Mesothelial cell of epicardium (in vitro differentiated cells): ENCODE results near the gene OR5AS1. TPM values are rescaled to one million over a fixed set of nuclear protein-coding genes. Genes with fewer than 3 reads are reported as not detected.

Experiments used
- DNase-seq, 2 experiments: peaks; one replicate each; pipeline ENCODE4 v3.0.0; 2021; ENCODE audit warnings: low spot score in 2 of 2; ENCODE audit not compliant: unreplicated experiment in 2 of 2
- H3K27ac Mint-ChIP-seq: 2 replicates; pipeline ENCODE4 v1.8.0; 2021; ENCODE audit warnings: mixed read lengths
- H3K27me3 Mint-ChIP-seq: 2 replicates; pipeline ENCODE4 v1.8.0; 2021; ENCODE audit warnings: low read depth, mixed read lengths
- H3K36me3 Mint-ChIP-seq: 2 replicates; pipeline ENCODE4 v1.8.0; 2021; ENCODE audit warnings: mixed read lengths
- H3K4me1 Mint-ChIP-seq: 2 replicates; pipeline ENCODE4 v1.8.0; 2021; ENCODE audit warnings: mixed read lengths
- H3K4me3 Mint-ChIP-seq: 2 replicates; pipeline ENCODE4 v1.8.0; 2021; ENCODE audit warnings: mild to moderate bottlenecking, moderate library complexity, mixed read lengths
- H3K9me3 Mint-ChIP-seq: 2 replicates; pipeline ENCODE4 v1.8.0; 2021; ENCODE audit warnings: mixed read lengths
- total RNA-seq: library from RNA; stranded (reverse); gene quantifications from 3 replicates; pipeline ENCODE4 v1.2.1, GENCODE V29; 2021
- TF ChIP-seq, protein P1 (sequence below): fragments of 200-600 bp; sonication (generic); IDR thresholded peaks from one replicate; pipeline ENCODE4 v1.5.0; 2021; ENCODE audit warnings: antibody characterized with exemption; ENCODE audit not compliant: unreplicated experiment

The OR5AS1 gene
- total RNA-seq, result not detected in 3 replicates

DNA sequence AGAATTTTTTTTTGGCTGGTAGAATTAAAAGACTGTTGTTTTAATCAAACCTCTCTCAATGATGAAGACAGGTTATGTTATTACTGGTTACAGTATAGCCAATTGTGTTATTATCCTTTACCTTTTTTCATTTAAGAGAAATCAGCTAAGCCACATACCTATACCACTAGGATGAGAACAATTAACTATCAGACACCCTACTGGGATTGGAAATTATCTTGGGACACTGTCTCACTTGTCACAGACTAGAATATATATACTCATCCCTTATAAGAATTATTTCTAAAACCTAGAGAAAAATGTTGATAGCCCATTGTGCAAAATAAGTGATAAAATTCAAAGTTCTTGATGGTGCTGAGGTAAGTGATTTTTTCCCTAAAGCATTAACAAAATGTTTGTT lies at the start of gene OR5AS1:
TSS of gene OR5AS1 (plus strand) at position 301 of the 400 bp plus-strand sequence. CDS start 2,765 bp downstream, outside the sequence.
- no peak for DNase-seq
- Mint-ChIP-seq H3K9me3 (no peaks in the 10 kb centered on the region), H3K27me3 (no peaks in the 10 kb centered on the region), H3K27ac (no peak within 1 kb of the TSS), H3K4me3 (no peak within 1 kb of the TSS), H3K4me1 (no peaks in the 10 kb centered on the region), H3K36me3 (no peaks in the 10 kb centered on the region)
- TF ChIP-seq, protein P1, sequence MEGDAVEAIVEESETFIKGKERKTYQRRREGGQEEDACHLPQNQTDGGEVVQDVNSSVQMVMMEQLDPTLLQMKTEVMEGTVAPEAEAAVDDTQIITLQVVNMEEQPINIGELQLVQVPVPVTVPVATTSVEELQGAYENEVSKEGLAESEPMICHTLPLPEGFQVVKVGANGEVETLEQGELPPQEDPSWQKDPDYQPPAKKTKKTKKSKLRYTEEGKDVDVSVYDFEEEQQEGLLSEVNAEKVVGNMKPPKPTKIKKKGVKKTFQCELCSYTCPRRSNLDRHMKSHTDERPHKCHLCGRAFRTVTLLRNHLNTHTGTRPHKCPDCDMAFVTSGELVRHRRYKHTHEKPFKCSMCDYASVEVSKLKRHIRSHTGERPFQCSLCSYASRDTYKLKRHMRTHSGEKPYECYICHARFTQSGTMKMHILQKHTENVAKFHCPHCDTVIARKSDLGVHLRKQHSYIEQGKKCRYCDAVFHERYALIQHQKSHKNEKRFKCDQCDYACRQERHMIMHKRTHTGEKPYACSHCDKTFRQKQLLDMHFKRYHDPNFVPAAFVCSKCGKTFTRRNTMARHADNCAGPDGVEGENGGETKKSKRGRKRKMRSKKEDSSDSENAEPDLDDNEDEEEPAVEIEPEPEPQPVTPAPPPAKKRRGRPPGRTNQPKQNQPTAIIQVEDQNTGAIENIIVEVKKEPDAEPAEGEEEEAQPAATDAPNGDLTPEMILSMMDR, result no peak

GRCh38 chr11:55994525-55994924 lies 32.9 kb upstream of the OR5AS1 start, which contains the start of gene OR5F1:
Gene OR5F1, minus strand, starts transcription at chr11:55994625. Its CDS starts 0 bp downstream, at chr11:55994625.
- H3K27me3 Mint-ChIP-seq, result no peaks in the 10 kb centered on the region
- H3K4me3 Mint-ChIP-seq, result no peak within 1 kb of the TSS
- DNase-seq, result no peak
- H3K9me3 Mint-ChIP-seq, result peaks cover 24% of the 10 kb centered on the region
- TF ChIP-seq, protein P1, result no peak
- no peaks in the 10 kb centered on the region for H3K36me3 Mint-ChIP-seq
- H3K4me1 Mint-ChIP-seq, result no peaks in the 10 kb centered on the region
- no peak within 1 kb of the TSS for H3K27ac Mint-ChIP-seq

GRCh38 chr11:56010716-56011115 lies 16.7 kb upstream of the OR5AS1 start:
- Mint-ChIP-seq H3K27ac (no peak overlapping the region), H3K4me3 (no peak overlapping the region), H3K27me3 (no peaks in the 10 kb centered on the region), H3K36me3 (no peaks in the 10 kb centered on the region), H3K9me3 (peaks cover 9% of the 10 kb centered on the region), H3K4me1 (no peaks in the 10 kb centered on the region)
- DNase-seq, result no peak
- TF ChIP-seq, protein P1, result no peak

DNA sequence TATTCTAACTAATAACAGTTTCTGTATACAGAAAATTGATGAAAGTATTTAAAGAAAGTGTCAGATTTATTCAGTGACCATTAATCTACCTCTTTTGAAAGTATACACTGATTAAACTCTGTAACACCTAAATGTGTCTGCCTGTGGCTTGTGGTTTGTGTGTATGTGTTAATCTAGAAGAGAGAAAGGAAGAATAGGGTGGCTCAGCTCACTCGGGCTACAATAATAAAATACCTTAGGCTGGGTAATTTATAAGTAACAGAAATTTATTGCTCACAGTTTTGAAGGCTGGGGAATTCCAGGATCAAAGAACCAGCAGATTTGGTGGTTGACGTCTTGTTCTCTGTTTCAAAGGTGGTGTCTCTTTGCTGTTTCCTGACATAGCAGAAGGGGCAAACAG lies 13.6 kb upstream of the OR5AS1 start:
- Mint-ChIP-seq H3K27ac (no peak overlapping the region), H3K4me3 (no peak overlapping the region), H3K36me3 (no peaks in the 10 kb centered on the region), H3K27me3 (no peaks in the 10 kb centered on the region), H3K9me3 (peaks cover 6% of the 10 kb centered on the region), H3K4me1 (no peaks in the 10 kb centered on the region)
- no peak for DNase-seq
- TF ChIP-seq, protein P1, result no peak

- TF ChIP-seq, protein P1, result no peak
- no peak for DNase-seq
- Mint-ChIP-seq H3K27me3 (no peaks in the 10 kb centered on the region), H3K4me1 (no peaks in the 10 kb centered on the region), H3K4me3 (no peak overlapping the region), H3K27ac (no peak overlapping the region), H3K9me3 (peaks cover 13% of the 10 kb centered on the region), H3K36me3 (no peaks in the 10 kb centered on the region)
Observed at GRCh38 chr11:56045538-56045937, 18.1 kb downstream of the OR5AS1 start.

DNA sequence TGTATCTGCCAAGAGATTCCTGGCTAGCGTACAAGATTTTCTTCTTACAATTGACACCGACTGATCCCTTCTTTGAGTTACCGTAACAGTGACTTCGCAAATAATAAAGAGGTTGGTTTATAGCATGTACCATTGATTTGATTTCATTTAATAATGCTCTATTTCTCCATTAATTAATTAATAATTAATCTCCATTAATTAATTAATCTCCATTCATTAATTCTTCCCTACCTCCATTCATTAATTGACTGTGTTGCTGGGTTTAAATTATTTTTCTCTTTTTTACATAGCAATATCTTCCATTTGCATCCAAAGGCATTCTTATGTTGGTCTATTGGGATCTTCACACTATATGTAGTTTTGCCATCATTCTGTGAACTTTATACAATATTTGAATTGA lies 21.0 kb downstream of the OR5AS1 start:
- no peak overlapping the region for H3K4me3 Mint-ChIP-seq
- no peak overlapping the region for H3K27ac Mint-ChIP-seq
- peaks cover 3% of the 10 kb centered on the region for H3K9me3 Mint-ChIP-seq
- TF ChIP-seq, protein P1, result no peak
- DNase-seq, result no peak
- H3K4me1 Mint-ChIP-seq, result no peaks in the 10 kb centered on the region
- no peaks in the 10 kb centered on the region for H3K36me3 Mint-ChIP-seq
- H3K27me3 Mint-ChIP-seq, result no peaks in the 10 kb centered on the region
